ENCODE data around the gene NPC1L1. TPM values are rescaled to one million over a fixed set of nuclear protein-coding genes. Genes with fewer than 3 reads are reported as not detected.

Gene NPC1L1
- total and polyA plus RNA-seq, 2 of the 13 experiments (the other 11 are each of a cell fraction or from before 2014, with no cell fraction given): 4.8 to 14.5 TPM

DNA sequence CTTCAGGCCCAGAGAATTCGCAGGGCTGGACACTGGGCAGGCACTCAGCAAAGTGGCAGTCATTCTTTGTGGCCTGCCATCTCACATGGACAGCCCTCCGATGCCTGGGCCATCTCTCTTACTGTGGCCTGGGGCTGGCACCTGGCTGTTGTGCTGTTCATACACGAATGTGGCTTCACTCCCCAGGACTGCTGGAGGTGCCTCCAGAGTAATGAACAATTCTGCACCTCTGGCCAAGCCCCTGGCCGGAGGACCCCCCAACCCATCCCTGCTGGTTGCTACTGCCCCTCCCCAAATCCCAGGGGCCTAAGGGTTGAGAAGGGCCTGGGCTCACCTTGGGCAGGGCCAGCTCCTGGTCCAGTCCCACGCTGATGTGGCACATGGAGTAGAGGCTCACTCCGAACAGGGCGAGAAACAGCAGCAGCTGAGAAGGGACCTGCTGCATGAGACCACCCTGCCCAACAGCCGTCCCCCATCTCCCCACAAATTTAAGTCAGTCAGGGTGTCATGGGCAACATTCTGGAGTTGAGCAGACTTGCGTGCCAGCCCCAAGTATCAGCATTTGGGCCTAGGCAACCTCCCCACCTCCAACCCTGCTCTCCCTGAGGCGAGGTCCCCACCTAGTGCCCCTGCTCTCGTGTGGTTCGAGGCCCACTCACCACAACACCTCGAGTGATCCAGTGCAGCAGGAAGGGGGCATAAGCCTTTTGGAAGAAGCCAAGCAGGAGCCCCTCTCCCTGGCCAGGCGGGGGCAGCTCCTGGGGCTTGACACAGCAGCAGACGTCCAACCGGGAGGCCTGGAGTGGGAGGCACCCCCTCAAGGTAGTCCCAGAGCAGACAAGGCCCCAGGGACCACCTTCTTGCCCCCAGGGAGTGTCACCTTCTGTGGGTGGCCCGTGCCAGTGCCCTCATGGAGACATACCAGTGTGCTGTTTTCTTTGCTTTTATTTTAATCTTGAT, 9.4 kb downstream of the NPC1L1 start:
- Histone ChIP-seq H3K4me3 (replicated peaks in 1 of 3; ENCODE audit: insufficient read depth in 1 of 3, low read depth in 2 of 3, low read length in 3 of 3) (no peak overlapping the region), H4K20me1 (ENCODE audit: insufficient read depth, low read length) (peaks cover 11% of the 10 kb centered on the region), H3K9me3 (ENCODE audit: low read length) (no peaks in the 10 kb centered on the region), H2AFZ (ENCODE audit: low read length) (no peak overlapping the region), H3K79me2 (ENCODE audit: insufficient read depth, low read length) (peaks cover 18% of the 10 kb centered on the region), H3K9ac (ENCODE audit: insufficient read depth, low read depth, low read length) (no peak overlapping the region), H3K36me3 (replicated peaks in 1 of 2; ENCODE audit: control insufficient read depth in 1 of 2, insufficient read depth in 2 of 2, low read length in 2 of 2) (peaks cover 10 to 38% of the 10 kb centered on the region in 2 experiments), H3K27me3 (ENCODE audit: control insufficient read depth in 1 of 2, insufficient read depth in 2 of 2, low read length in 2 of 2) (no peaks in the 10 kb centered on the region), H3K4me2 (ENCODE audit: low read depth, low read length) (no peak overlapping the region), H3K4me1 (ENCODE audit: insufficient read depth, low read length) (peaks cover 34% of the 10 kb centered on the region), H3K27ac (ENCODE audit: extremely low read length, insufficient read depth, low read length) (no peak overlapping the region)
- ChIA-PET POLR2A (no interaction called here), CTCF (ENCODE audit: low intra/inter-chr PET ratio, low total read pairs) (no interaction called here)
- intact Hi-C loops (cut with micrococcal nuclease; ENCODE audit: unreplicated experiment) (no loop called here), in situ Hi-C loops (cut with HindIII; ENCODE audit: extremely low pct_ligation_motif_present, low pct_unique_long_range_greater_than_20kb) (no loop called here)
- no TSS peak for BruUV-seq (replicated peaks)
- ATAC-seq (no peak), DNase-seq (ENCODE audit: low spot score) (no peak), FAIRE-seq (no peak)
- 93% methylated on average over 9 of the region's 17 CpGs for WGBS (ENCODE audit: low lambda C conversion rate)
- no peak for TF ChIP-seq KDM1A (CRISPR knock-in tag; IDR thresholded peaks at IDR 0.05)
- TF ChIP-seq, protein P1, sequence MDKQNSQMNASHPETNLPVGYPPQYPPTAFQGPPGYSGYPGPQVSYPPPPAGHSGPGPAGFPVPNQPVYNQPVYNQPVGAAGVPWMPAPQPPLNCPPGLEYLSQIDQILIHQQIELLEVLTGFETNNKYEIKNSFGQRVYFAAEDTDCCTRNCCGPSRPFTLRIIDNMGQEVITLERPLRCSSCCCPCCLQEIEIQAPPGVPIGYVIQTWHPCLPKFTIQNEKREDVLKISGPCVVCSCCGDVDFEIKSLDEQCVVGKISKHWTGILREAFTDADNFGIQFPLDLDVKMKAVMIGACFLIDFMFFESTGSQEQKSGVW (CRISPR knock-in tag; IDR thresholded peaks at IDR 0.05; ENCODE audit: borderline replicate concordance): no peak
- no peak for TF ChIP-seq PCBP2 (optimal IDR thresholded peaks at IDR 0.05; ENCODE audit: low read depth, low read length, poor library complexity, severe bottlenecking)
- no peak for TF ChIP-seq ZNF703 (CRISPR knock-in tag; IDR thresholded peaks at IDR 0.05; ENCODE audit: borderline replicate concordance)
- TF ChIP-seq, protein P2, sequence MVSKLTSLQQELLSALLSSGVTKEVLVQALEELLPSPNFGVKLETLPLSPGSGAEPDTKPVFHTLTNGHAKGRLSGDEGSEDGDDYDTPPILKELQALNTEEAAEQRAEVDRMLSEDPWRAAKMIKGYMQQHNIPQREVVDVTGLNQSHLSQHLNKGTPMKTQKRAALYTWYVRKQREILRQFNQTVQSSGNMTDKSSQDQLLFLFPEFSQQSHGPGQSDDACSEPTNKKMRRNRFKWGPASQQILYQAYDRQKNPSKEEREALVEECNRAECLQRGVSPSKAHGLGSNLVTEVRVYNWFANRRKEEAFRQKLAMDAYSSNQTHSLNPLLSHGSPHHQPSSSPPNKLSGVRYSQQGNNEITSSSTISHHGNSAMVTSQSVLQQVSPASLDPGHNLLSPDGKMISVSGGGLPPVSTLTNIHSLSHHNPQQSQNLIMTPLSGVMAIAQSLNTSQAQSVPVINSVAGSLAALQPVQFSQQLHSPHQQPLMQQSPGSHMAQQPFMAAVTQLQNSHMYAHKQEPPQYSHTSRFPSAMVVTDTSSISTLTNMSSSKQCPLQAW (CRISPR knock-in tag; IDR thresholded peaks at IDR 0.05): no peak

Measured in HepG2 (cell line).